HepG2 (cell line): Measurements from ENCODE around the gene ADGRB3.

Experiments
- REST ChIP-seq, 2 experiments: IDR thresholded peaks; 2 replicates each; pipeline ENCODE4 v1.6.1; 2011 to 2012; ENCODE audit warnings: low read length in 2 of 2, borderline replicate concordance in 1 of 2, low read depth in 1 of 2, mild to moderate bottlenecking in 1 of 2, moderate library complexity in 1 of 2
- TRAFD1 ChIP-seq: sonication (generic); formaldehyde crosslinking; IDR thresholded peaks from 2 replicates; pipeline ENCODE4 v1.5.1; 2020; ENCODE audit warnings: missing genetic modification reagents, mild to moderate bottlenecking, borderline replicate concordance

- no peak for TF ChIP-seq REST (IDR thresholded peaks at IDR 0.05; ENCODE audit: borderline replicate concordance in 1 of 2, low read depth in 1 of 2, low read length in 2 of 2)
- TF ChIP-seq TRAFD1 (CRISPR knock-in tag), result no peak
These were observed 702.2 kb downstream of the ADGRB3 start for GRCh38 chr6:69337311-69337710.
